ENCODE results near the gene ZNF580. TPM values are rescaled to one million over a fixed set of nuclear protein-coding genes. Genes with fewer than 3 reads are reported as not detected.

The ZNF580 gene
- total and polyA plus RNA-seq, 2 of the 13 experiments (the other 11 are each of a cell fraction or from before 2014, with no cell fraction given): 4.4 to 6.0 TPM

GRCh38 chr19:55599468-55599841 is 41.3 kb upstream of the ZNF580 start, which contains the start of gene FIZ1 (continued):
- 0 out of 2 replicates have a peak, but pooled peaks have one; percentile 44 for TF ChIP-seq SPEN (CRISPR knock-in tag; IDR thresholded peaks at IDR 0.05; ENCODE audit: low read depth)

- H4K20me1 ChIP-seq (ENCODE audit: insufficient read depth, low read length): 0 out of 2 replicates have a peak, but pooled peaks cover 6% of the 10 kb centered on the region
- intact Hi-C loops (cut with micrococcal nuclease; ENCODE audit: unreplicated experiment) (loop anchor here (2.0 to 10.0 kb wide), 3 partner anchors 13 to 45 kb away; partner anchors contain the start of gene ZNF579), in situ Hi-C loops (cut with HindIII; ENCODE audit: extremely low pct_ligation_motif_present, low pct_unique_long_range_greater_than_20kb) (no loop called here)
- H3K36me3 ChIP-seq (replicated peaks in 1 of 2; ENCODE audit: control insufficient read depth in 1 of 2, insufficient read depth in 2 of 2, low read length in 2 of 2): peaks cover 6 to 24% of the 10 kb centered on the region in 2 experiments; a peak in 4 of 5 replicates
- peak within 1 kb of the TSS; percentile 98 for H2AFZ ChIP-seq (ENCODE audit: low read length)
- FAIRE-seq (no peak), ATAC-seq (peak; percentile 71), DNase-seq (ENCODE audit: low spot score) (peak; percentile 85)
- peaks cover 2% of the 10 kb centered on the region for H3K79me2 ChIP-seq (ENCODE audit: insufficient read depth, low read length)
- peak within 1 kb of the TSS; percentile 98 for H3K27ac ChIP-seq (ENCODE audit: extremely low read length, insufficient read depth, low read length)
- peak within 1 kb of the TSS; percentile 97 for H3K9ac ChIP-seq (ENCODE audit: insufficient read depth, low read depth, low read length)
- BruUV-seq (replicated peaks): TSS peak; percentile 50
- peak within 1 kb of the TSS; percentile 73 to 94 (median 90) for H3K4me3 ChIP-seq (replicated peaks in 1 of 3; ENCODE audit: insufficient read depth in 1 of 3, low read depth in 2 of 3, low read length in 3 of 3)
- 0% methylated on average over 10 of the region's 97 CpGs for WGBS (ENCODE audit: low lambda C conversion rate)
- no peaks in the 10 kb centered on the region for H3K9me3 ChIP-seq (ENCODE audit: low read length)
- no peaks in the 10 kb centered on the region; a peak in 1 of 5 replicates for H3K27me3 ChIP-seq (ENCODE audit: control insufficient read depth in 1 of 2, insufficient read depth in 2 of 2, low read length in 2 of 2)
- ChIA-PET POLR2A (interaction anchor here (1.0 to 4.9 kb wide), 25 partner anchors 15 to 482 kb away, joined by 3 to 66 read pairs (median 6); partner anchors contain the start of genes HSPBP1, ISOC2, PPP1R12C and PPP6R1), CTCF (ENCODE audit: low intra/inter-chr PET ratio, low total read pairs) (no interaction called here)
- peak within 1 kb of the TSS; percentile 88 for H3K4me2 ChIP-seq (ENCODE audit: low read depth, low read length)
- peaks cover 42% of the 10 kb centered on the region for H3K4me1 ChIP-seq (ENCODE audit: insufficient read depth, low read length)
- 0 out of 2 replicates have a peak, but pooled peaks have one; percentile 8 for TF ChIP-seq BCL6 (CRISPR knock-in tag; IDR thresholded peaks at IDR 0.05)
- peak; percentile 69; the same call in 1 of the 2 replicates for TF ChIP-seq CBFB (CRISPR knock-in tag; IDR thresholded peaks at IDR 0.05)
- 0 out of 2 replicates have a peak, but pooled peaks have one; percentile 69 for TF ChIP-seq ZSCAN29 (CRISPR knock-in tag; conservative IDR thresholded peaks at IDR 0.05)
- TF ChIP-seq DMAP1 (CRISPR knock-in tag; IDR thresholded peaks at IDR 0.05): peak; percentile 45
- TF ChIP-seq TRIM24 (CRISPR knock-in tag; IDR thresholded peaks at IDR 0.05): no peak
- TF ChIP-seq ZNF562 (CRISPR knock-in tag; IDR thresholded peaks at IDR 0.05; ENCODE audit: borderline replicate concordance): no peak
- peak in 1 of 2 experiments; percentile 14; a peak in 1 of 4 replicates for TF ChIP-seq KLF16 (CRISPR knock-in tag; IDR thresholded peaks at IDR 0.05)
- TF ChIP-seq E2F5 (CRISPR knock-in tag; conservative IDR thresholded peaks at IDR 0.05): peak; percentile 94
- peak; percentile 17; the same call in 1 of the 2 replicates for TF ChIP-seq ZNF710 (CRISPR knock-in tag; IDR thresholded peaks at IDR 0.05; ENCODE audit: borderline replicate concordance)
- no peak for TF ChIP-seq NONO (IDR thresholded peaks at IDR 0.05)
- TF ChIP-seq NONO (CRISPR knock-in tag; conservative IDR thresholded peaks at IDR 0.05): peak; percentile 17
- TF ChIP-seq MXD1 (CRISPR knock-in tag; IDR thresholded peaks at IDR 0.05): peak; percentile 47; the same call in 1 of the 2 replicates
- no peak for TF ChIP-seq GPN1 (CRISPR knock-in tag; IDR thresholded peaks at IDR 0.05; ENCODE audit: borderline replicate concordance)
- TF ChIP-seq ZNF503 (CRISPR knock-in tag; IDR thresholded peaks at IDR 0.05): no peak
- peak; percentile 59 for TF ChIP-seq ETV5 (CRISPR knock-in tag; IDR thresholded peaks at IDR 0.05; ENCODE audit: borderline replicate concordance)
- 0 out of 2 replicates have a peak, but pooled peaks have one; percentile 12 for TF ChIP-seq RXRA (CRISPR knock-in tag; IDR thresholded peaks at IDR 0.05)
Observed at GRCh38 chr19:55599842-55600661, 40.8 kb upstream of the ZNF580 start, which contains the start of gene ZNF524. TSS of gene ZNF524 (plus strand) at chr19:55600288. CDS start at chr19:55602113, 1,825 bp downstream.
